HG02678 (cell line): ENCODE results near the gene SLCO3A1.

Experiments
- ATAC-seq: cut with Tn5 transposase; IDR thresholded peaks from one replicate; pipeline ENCODE4 v1.9.1; 2021; ENCODE audit warnings: mild to moderate bottlenecking, moderate library complexity; ENCODE audit not compliant: unreplicated experiment

Gene SLCO3A1

GRCh38 chr15:91860498-91860897, 7.0 kb downstream of the SLCO3A1 start:
- ATAC-seq = no peak

DNA sequence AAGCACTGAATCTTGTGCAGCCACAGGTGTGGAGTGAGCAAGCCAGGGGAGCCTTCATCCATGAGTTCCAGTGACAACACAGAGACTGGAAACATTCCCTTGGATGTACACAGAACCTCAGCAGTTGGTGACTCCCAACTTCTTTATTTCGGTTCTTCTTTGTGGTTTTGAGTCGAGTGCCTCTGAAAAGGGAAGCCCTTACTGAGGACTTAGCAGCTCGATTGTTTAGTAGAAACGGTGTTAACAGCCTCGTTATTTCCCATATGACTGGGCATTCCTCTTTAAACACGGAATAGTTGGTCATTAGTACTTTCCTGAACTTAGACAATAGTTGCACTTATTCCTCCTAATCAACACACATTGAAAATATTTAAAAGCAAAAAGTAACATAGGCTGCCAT, 7.7 kb downstream of the SLCO3A1 start:
- no peak for ATAC-seq

- ATAC-seq = no peak
Measured at GRCh38 chr15:91862891-91863504, 9.5 kb downstream of the SLCO3A1 start.

GRCh38 chr15:91863621-91864255, 10.2 kb downstream of the SLCO3A1 start:
- ATAC-seq = no peak

DNA sequence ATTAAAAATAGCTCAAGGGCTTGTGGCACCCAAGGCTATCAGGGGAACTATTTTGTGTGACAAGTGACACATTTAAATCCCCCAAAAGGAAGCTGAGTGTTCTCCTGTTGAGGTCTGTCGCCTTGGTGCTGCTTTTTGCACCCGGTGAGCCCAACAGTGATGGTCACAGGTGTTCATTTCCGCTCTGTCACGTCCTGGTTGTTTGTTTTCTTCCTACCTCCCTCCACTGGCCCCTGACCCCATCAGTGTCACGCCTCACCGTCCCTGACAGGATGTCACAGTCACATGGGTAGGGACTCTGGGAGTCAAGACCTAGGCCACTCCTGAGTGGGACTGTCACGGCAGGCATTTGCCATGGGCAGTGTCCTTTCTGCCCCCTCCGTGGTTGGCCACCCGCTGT, 11.2 kb downstream of the SLCO3A1 start:
- ATAC-seq = no peak

GRCh38 chr15:91865486-91865885, 12.0 kb downstream of the SLCO3A1 start:
- no peak for ATAC-seq

- no peak for ATAC-seq
Measured at GRCh38 chr15:91865950-91866349, 12.4 kb downstream of the SLCO3A1 start.

- ATAC-seq = no peak
Measured at GRCh38 chr15:91866371-91866905, 12.9 kb downstream of the SLCO3A1 start.

DNA sequence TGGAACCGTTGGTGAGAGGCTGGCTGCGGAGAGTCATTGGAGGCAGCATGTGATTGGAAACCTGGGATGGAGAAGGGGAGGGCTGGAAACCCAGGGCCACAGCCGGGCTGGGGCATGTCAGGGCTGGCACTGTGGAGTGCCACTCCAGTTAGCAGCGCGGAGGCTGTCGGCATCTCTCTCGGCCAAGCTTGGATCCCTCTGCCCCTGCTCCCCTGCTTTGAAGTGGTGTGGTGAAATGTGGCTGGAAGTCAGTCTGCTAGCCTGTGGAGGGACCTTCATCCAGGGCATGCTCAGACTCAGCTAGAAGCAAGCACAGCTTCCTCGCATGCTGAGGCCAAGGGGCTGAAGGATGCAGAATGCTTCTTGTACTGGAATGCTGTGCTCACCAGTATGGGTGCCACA, 13.5 kb downstream of the SLCO3A1 start:
- no peak for ATAC-seq

- ATAC-seq = no peak
Measured at GRCh38 chr15:91867581-91868026, 14.1 kb downstream of the SLCO3A1 start.

- no peak for ATAC-seq
Measured at GRCh38 chr15:91870876-91871537, 17.5 kb downstream of the SLCO3A1 start.

- ATAC-seq = no peak
Measured at GRCh38 chr15:91871837-91872236, 18.3 kb downstream of the SLCO3A1 start.

- no peak for ATAC-seq
Measured at GRCh38 chr15:91872356-91873137, 19.0 kb downstream of the SLCO3A1 start.

GRCh38 chr15:91873138-91873536, 19.6 kb downstream of the SLCO3A1 start:
- ATAC-seq = no peak

GRCh38 chr15:91874171-91874570, 20.7 kb downstream of the SLCO3A1 start:
- no peak for ATAC-seq

GRCh38 chr15:91874992-91875660, 21.6 kb downstream of the SLCO3A1 start:
- no peak for ATAC-seq

- ATAC-seq = no peak
Measured at GRCh38 chr15:91876187-91876586, 22.7 kb downstream of the SLCO3A1 start.

- ATAC-seq = no peak
Measured at GRCh38 chr15:91878319-91878870, 24.9 kb downstream of the SLCO3A1 start.

GRCh38 chr15:91879158-91879557, 25.6 kb downstream of the SLCO3A1 start:
- ATAC-seq = no peak

GRCh38 chr15:91880373-91880772, 26.9 kb downstream of the SLCO3A1 start:
- no peak for ATAC-seq
